OCI-LY7 (cell line): ENCODE measurements around the gene GSE1. TPM values are rescaled to one million over a fixed set of nuclear protein-coding genes. Genes with fewer than 3 reads are reported as not detected.

Experiments
- BruUV-seq: library from RNA; stranded (reverse); fragments of 400-500 nt; replicated peaks from 2 replicates; lab custom pipeline; 2021; lab: Mats Ljungman, UMichigan
- CTCF ChIA-PET: fragments of 300-600 bp; sonication (Branson Sonifier 250); formaldehyde crosslinking; loops from one replicate; lab custom pipeline; 2022; ENCODE audit warnings: antibody characterized with exemption; ENCODE audit not compliant: unreplicated experiment; lab: Charles Lee
- POLR2A ChIA-PET: fragments of 300-600 bp; sonication (Branson Sonifier 250); formaldehyde crosslinking; loops from one replicate; lab custom pipeline; 2022; ENCODE audit warnings: antibody characterized with exemption; lab: Charles Lee
- DNase-seq: peaks from one replicate; pipeline ENCODE4 v3.0.0-alpha.2; 2015; ENCODE audit warnings: low spot score
- H2AFZ ChIP-seq: fragments of 200-600 bp; sonication (generic), shearing (Covaris generic); 2 replicates; pipeline ENCODE4 v1.6.1; 2014; ENCODE audit warnings: mild to moderate bottlenecking, antibody characterized with exemption, low read length, moderate library complexity
- H3K27ac ChIP-seq: fragments of 200-600 bp; sonication (generic); 2 replicates; pipeline ENCODE4 v1.5.1; 2014; ENCODE audit warnings: mixed run types, low read depth, mild to moderate bottlenecking, moderate library complexity, low read length, inconsistent platforms; ENCODE audit not compliant: poor library complexity, severe bottlenecking
- H3K36me3 ChIP-seq: fragments of 200-600 bp; sonication (generic); 2 replicates; pipeline ENCODE4 v1.6.1; 2014; ENCODE audit warnings: mild to moderate bottlenecking, antibody characterized with exemption, low read length, moderate library complexity, mixed read lengths; ENCODE audit not compliant: insufficient read depth
- H3K4me1 ChIP-seq: fragments of 200-600 bp; sonication (generic); 2 replicates; pipeline ENCODE4 v1.5.1; 2014; ENCODE audit warnings: mild to moderate bottlenecking, low read length; ENCODE audit not compliant: insufficient read depth, poor library complexity, severe bottlenecking
- H3K4me2 ChIP-seq: fragments of 200-600 bp; sonication (generic); 2 replicates; pipeline ENCODE4 v1.6.1; 2014; ENCODE audit warnings: mild to moderate bottlenecking, low read length
- H3K4me3 ChIP-seq: fragments of 200-600 bp; sonication (generic); 2 replicates; pipeline ENCODE4 v1.5.1; 2014; ENCODE audit warnings: mild to moderate bottlenecking, low read depth, low read length; ENCODE audit not compliant: poor library complexity, severe bottlenecking
- H3K79me2 ChIP-seq: fragments of 200-600 bp; sonication (generic); 2 replicates; pipeline ENCODE4 v1.6.1; 2016; ENCODE audit warnings: low read depth, mild to moderate bottlenecking, low read length, moderate library complexity, mixed read lengths; ENCODE audit not compliant: insufficient read depth
- H3K9me2 ChIP-seq: fragments of 200-600 bp; sonication (generic); 2 replicates; pipeline ENCODE4 v1.6.1; 2016; ENCODE audit warnings: mild to moderate bottlenecking, low read length, mixed read lengths; ENCODE audit not compliant: insufficient read depth
- H3K9me3 ChIP-seq: fragments of 200-600 bp; sonication (generic); 2 replicates; pipeline ENCODE4 v1.6.1; 2014; ENCODE audit warnings: mild to moderate bottlenecking, mixed run types, low read length, mixed read lengths
- H4K20me1 ChIP-seq: fragments of 200-600 bp; sonication (generic); 2 replicates; pipeline ENCODE4 v1.6.1; 2014; ENCODE audit warnings: mild to moderate bottlenecking, antibody characterized with exemption, low read length, moderate library complexity, mixed read lengths; ENCODE audit not compliant: insufficient read depth
- CTCF ChIP-seq: fragments of 200-600 bp; sonication (generic); conservative IDR thresholded peaks from 2 replicates; pipeline ENCODE4 v1.5.1; 2014; ENCODE audit warnings: mild to moderate bottlenecking, antibody characterized with exemption, low read length, moderate library complexity, mixed read lengths
- EZH2phosphoT487 ChIP-seq: fragments of 200-600 bp; sonication (generic); IDR thresholded peaks from 2 replicates; pipeline ENCODE4 v1.6.1; 2018; ENCODE audit warnings: low read depth, borderline replicate concordance, mild to moderate bottlenecking, mixed run types, antibody characterized with exemption, low read length, moderate library complexity, mixed read lengths
- intact Hi-C: fragments of 100-400 bp; cut with micrococcal nuclease; formaldehyde crosslinking; loops from one replicate; pipeline ENCODE4 v1.10.0; 2022; ENCODE audit not compliant: unreplicated experiment
- total RNA-seq, 2 experiments: library from RNA; depleted of rRNA in 1 of 2; stranded (reverse); fragments of >200 nt in 1 of 2; shearing (Covaris generic) in 1 of 2; gene quantifications; 2 replicates each; pipeline ENCODE4 v1.2.3, GENCODE V29; 2014 to 2022

Gene GSE1
- total RNA-seq, 2 experiments from 2014 or later = 30.9 to 66.6 TPM

GRCh38 chr16:85698935-85699558, 85.9 kb downstream of the GSE1 start:
- no peaks in the 10 kb centered on the region for H3K9me2 ChIP-seq
- ChIA-PET POLR2A (no interaction called here), CTCF (no interaction called here)
- no peaks in the 10 kb centered on the region for H3K79me2 ChIP-seq
- peaks cover 8% of the 10 kb centered on the region for H3K4me1 ChIP-seq
- H3K4me2 ChIP-seq = no peak overlapping the region
- no peaks in the 10 kb centered on the region for H3K36me3 ChIP-seq
- intact Hi-C loops = no loop called here
- no peak for DNase-seq
- no peak overlapping the region for H3K4me3 ChIP-seq
- H3K27ac ChIP-seq = no peak overlapping the region
- no TSS peak for BruUV-seq
- H2AFZ ChIP-seq = no peak overlapping the region
- H4K20me1 ChIP-seq = no peaks in the 10 kb centered on the region
- TF ChIP-seq EZH2phosphoT487 (no peak), CTCF (no peak)
- no peaks in the 10 kb centered on the region for H3K9me3 ChIP-seq

DNA sequence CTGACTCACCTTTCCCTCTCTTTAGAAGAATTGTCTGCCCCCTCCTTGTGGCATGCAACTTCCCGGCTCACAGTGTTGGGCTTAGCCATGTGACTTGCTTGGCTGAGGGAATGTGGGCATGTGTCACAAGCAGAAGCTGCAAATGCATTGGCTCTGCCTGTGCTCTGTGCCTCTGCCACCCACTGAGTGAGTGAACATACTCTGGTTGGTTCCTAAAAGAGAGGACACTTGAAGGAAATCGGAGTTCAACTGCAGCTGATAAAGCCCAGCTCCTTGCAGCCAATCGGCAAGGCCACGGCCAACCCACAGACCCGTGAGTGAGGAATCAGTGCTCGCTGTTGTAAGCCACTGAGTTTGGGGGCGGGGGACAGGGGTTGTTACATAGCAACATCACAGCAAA, 86.5 kb downstream of the GSE1 start:
- no peaks in the 10 kb centered on the region for H3K36me3 ChIP-seq
- ChIA-PET CTCF (no interaction called here), POLR2A (no interaction called here)
- no peak for DNase-seq
- H4K20me1 ChIP-seq = no peaks in the 10 kb centered on the region
- H3K9me3 ChIP-seq = no peaks in the 10 kb centered on the region
- no peak overlapping the region for H2AFZ ChIP-seq
- H3K4me3 ChIP-seq = no peak overlapping the region
- H3K4me2 ChIP-seq = no peak overlapping the region
- H3K9me2 ChIP-seq = no peaks in the 10 kb centered on the region
- BruUV-seq = no TSS peak
- H3K79me2 ChIP-seq = no peaks in the 10 kb centered on the region
- peaks cover 7% of the 10 kb centered on the region for H3K4me1 ChIP-seq
- TF ChIP-seq CTCF (no peak), EZH2phosphoT487 (no peak)
- intact Hi-C loops = no loop called here
- H3K27ac ChIP-seq = no peak overlapping the region

DNA sequence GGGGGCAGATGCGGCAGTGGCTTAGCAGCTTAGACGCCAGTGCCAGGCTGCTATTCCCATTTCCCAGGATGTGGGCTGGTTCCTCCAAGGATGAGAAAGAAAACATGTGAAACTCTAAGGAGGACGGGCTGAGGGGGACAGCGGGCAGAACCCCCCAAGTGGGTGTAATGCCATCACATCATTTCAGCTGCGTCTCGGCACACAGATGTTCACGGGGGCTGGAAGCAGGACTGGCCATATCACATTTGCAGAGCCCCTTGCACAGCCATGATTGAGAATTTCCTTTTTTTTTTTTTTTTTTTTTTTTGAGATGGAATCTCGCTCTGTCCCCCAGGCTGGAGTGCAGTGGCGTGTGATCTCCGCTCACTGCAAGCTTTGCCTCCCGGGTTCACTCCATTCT, 90.9 kb downstream of the GSE1 start:
- no peaks in the 10 kb centered on the region for H3K9me3 ChIP-seq
- BruUV-seq = no TSS peak
- H3K4me2 ChIP-seq = no peak overlapping the region
- no peak overlapping the region for H2AFZ ChIP-seq
- POLR2A ChIA-PET = interaction anchor here (0.5 to 0.7 kb wide), 2 partner anchors 105 to 1055 kb away, joined by 4 to 7 read pairs; no protein-coding TSS in a partner anchor
- H3K4me3 ChIP-seq = no peak overlapping the region
- no peaks in the 10 kb centered on the region for H4K20me1 ChIP-seq
- H3K9me2 ChIP-seq = no peaks in the 10 kb centered on the region
- CTCF ChIA-PET = interaction anchor here (0.9 kb wide), 1 partner anchor 15 kb away, joined by 3 read pairs; no protein-coding TSS in a partner anchor
- no peaks in the 10 kb centered on the region for H3K79me2 ChIP-seq
- no peak overlapping the region for H3K27ac ChIP-seq
- no peaks in the 10 kb centered on the region for H3K4me1 ChIP-seq
- intact Hi-C loops = no loop called here
- no peak for DNase-seq
- TF ChIP-seq EZH2phosphoT487 = no peak
- no peak for TF ChIP-seq CTCF
- H3K36me3 ChIP-seq = no peaks in the 10 kb centered on the region
